ENCODE data around the gene FHOD1. TPM values are rescaled to one million over a fixed set of nuclear protein-coding genes. Genes with fewer than 3 reads are reported as not detected.

Gene FHOD1
- total RNA-seq, 5 donors from 2014 or later (not counting 1 experiment from before 2014, with no cell fraction given): 31.0 to 92.5 (median 66.2) TPM

GRCh38 chr16:67201411-67202345 lies 45.6 kb downstream of the FHOD1 start:
- Histone ChIP-seq H3K27ac (ENCODE audit: low read length) (no peak overlapping the region), H3K4me3 (ENCODE audit: control insufficient read depth in 1 of 2, extremely low read depth in 1 of 2, low read length in 1 of 2) (no peak overlapping the region), H3K27me3 (replicated peaks in 1 of 2; ENCODE audit: control insufficient read depth in 2 of 2, extremely low read depth in 1 of 2, insufficient read depth in 2 of 2, low read length in 1 of 2) (no peaks in the 10 kb centered on the region), H3K36me3 (ENCODE audit: control insufficient read depth in 2 of 2, extremely low read depth in 1 of 2, insufficient read depth in 1 of 2, low read length in 1 of 2) (peaks cover 30 to 50% of the 10 kb centered on the region in 2 donors), H3K9me3 (no peaks in the 10 kb centered on the region), H3K4me1 (ENCODE audit: control insufficient read depth in 1 of 2, extremely low read depth in 1 of 2, insufficient read depth in 2 of 2, low read length in 2 of 2) (peaks cover 0 to 8% of the 10 kb centered on the region in 2 experiments)
- DNase-seq: no peak
- Mint-ChIP-seq H3K36me3 (peaks cover 7% of the 10 kb centered on the region), H3K27ac (no peak overlapping the region), H3K9me3 (no peaks in the 10 kb centered on the region), H3K4me3 (no peak overlapping the region), H3K27me3 (no peaks in the 10 kb centered on the region), H3K4me1 (peaks cover 4 to 13% (median 7%) of the 10 kb centered on the region in 3 donors)
- 94% methylated on average over 20 of the region's 40 CpGs for WGBS (ENCODE audit: insufficient coverage)
- ChIA-PET CTCF (interaction anchor here (0.5 to 1.0 kb wide), 3 partner anchors 238 to 379 kb away, joined by 3 to 4 read pairs (median 3); no protein-coding TSS in a partner anchor), POLR2A (no interaction called here)
- ATAC-seq (replicated peaks in 1 of 4): no peak

DNA sequence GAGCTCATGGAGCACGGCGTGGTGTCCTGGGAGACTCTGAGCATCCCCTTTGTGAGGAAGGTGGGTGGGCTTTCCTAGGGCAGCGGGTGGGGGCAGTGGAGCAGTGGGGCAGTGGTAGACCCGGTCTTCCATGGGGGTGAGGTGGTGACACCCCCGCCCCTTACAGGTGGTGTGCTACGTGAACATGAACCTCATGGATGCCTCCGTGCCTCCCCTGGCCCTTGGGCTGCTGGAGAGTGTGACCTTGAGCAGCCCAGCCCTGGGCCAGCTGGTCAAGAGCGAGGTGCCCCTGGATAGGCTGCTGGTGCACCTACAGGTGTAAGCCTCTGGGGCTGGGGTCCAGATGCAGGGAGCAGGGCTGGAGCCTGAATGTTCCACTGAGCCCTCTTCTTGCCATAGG lies 46.8 kb downstream of the FHOD1 start:
- Histone ChIP-seq H3K27me3 (replicated peaks in 1 of 2; ENCODE audit: control insufficient read depth in 2 of 2, extremely low read depth in 1 of 2, insufficient read depth in 2 of 2, low read length in 1 of 2) (no peaks in the 10 kb centered on the region), H3K27ac (ENCODE audit: low read length) (no peak overlapping the region), H3K4me1 (ENCODE audit: control insufficient read depth in 1 of 2, extremely low read depth in 1 of 2, insufficient read depth in 2 of 2, low read length in 2 of 2) (peaks cover 0 to 15% of the 10 kb centered on the region in 2 experiments), H3K9me3 (no peaks in the 10 kb centered on the region), H3K36me3 (ENCODE audit: control insufficient read depth in 2 of 2, extremely low read depth in 1 of 2, insufficient read depth in 1 of 2, low read length in 1 of 2) (peaks cover 27 to 62% of the 10 kb centered on the region in 2 donors), H3K4me3 (ENCODE audit: control insufficient read depth in 1 of 2, extremely low read depth in 1 of 2, low read length in 1 of 2) (no peak overlapping the region)
- no peak overlapping the region for H3K27ac Mint-ChIP-seq
- ATAC-seq (replicated peaks in 1 of 4): no peak
- WGBS (ENCODE audit: insufficient coverage): 94% methylated on average over 8 of the region's 8 CpGs
- ChIA-PET CTCF (no interaction called here), POLR2A (no interaction called here)
- peaks cover 19% of the 10 kb centered on the region for H3K36me3 Mint-ChIP-seq
- peaks cover 13 to 18% (median 16%) of the 10 kb centered on the region in 3 donors for H3K4me1 Mint-ChIP-seq
- no peak for DNase-seq
- no peak overlapping the region for H3K4me3 Mint-ChIP-seq
- H3K27me3 Mint-ChIP-seq: no peaks in the 10 kb centered on the region
- no peaks in the 10 kb centered on the region for H3K9me3 Mint-ChIP-seq

- POLR2A ChIA-PET: no interaction called here
Measured at GRCh38 chr16:67199808-67200198, 47.5 kb downstream of the FHOD1 start.

DNA sequence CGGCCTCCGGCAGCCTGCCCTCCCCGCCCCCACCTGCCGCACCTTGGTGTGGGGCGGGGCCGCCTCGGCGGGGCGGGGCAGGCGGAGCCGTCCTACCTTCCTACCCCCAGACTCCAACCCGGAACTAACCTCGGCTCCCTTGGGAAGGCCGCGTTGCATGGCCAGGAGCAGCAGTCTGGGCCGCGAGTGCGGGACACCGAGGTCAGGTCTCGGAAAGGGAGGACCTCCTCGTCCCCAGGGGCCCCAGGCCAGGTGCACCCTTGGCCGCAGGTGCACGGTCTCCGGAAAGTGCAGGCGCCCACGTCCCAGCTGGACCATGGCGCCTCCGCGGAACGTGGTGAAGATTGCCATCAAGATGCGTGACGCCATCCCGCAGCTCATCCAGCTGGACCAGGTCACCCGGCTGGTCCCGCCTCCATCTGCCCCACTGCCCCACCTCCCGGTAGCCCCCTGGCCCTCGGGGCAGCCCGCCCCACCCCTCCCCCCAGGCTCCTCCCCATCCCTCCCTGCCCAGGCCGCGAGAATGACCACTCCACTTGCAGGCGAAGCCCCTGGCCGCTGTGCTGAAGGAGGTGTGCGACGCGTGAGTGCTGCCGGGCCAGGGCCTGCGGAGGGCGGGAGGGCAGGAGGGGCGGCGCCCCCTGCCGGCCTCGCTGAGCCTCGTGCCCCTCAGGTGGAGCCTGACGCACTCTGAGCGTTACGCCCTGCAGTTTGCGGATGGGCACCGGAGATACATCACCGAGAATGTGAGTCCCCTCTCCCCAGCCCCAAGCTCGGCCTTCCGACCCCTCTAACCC lies 48.1 kb downstream of the FHOD1 start, which contains the start of gene ELMO3:
TSS of gene ELMO3 (plus strand) at position 121 of the 797 bp plus-strand sequence. CDS start at position 317, 196 bp downstream.
- CTCF ChIA-PET: no interaction called here
- H3K4me1 ChIP-seq (ENCODE audit: control insufficient read depth in 1 of 2, extremely low read depth in 1 of 2, insufficient read depth in 2 of 2, low read length in 2 of 2): peaks cover 0 to 27% of the 10 kb centered on the region in 2 experiments
- peaks cover 20% of the 10 kb centered on the region for H3K36me3 Mint-ChIP-seq
- no peak within 1 kb of the TSS for H3K4me3 Mint-ChIP-seq
- no peak within 1 kb of the TSS for H3K4me3 ChIP-seq (ENCODE audit: control insufficient read depth in 1 of 2, extremely low read depth in 1 of 2, low read length in 1 of 2)
- H3K9me3 ChIP-seq: no peaks in the 10 kb centered on the region
- H3K27me3 Mint-ChIP-seq: no peaks in the 10 kb centered on the region
- peaks cover 17 to 29% (median 17%) of the 10 kb centered on the region in 3 donors for H3K4me1 Mint-ChIP-seq
- H3K9me3 Mint-ChIP-seq: no peaks in the 10 kb centered on the region
- POLR2A ChIA-PET: no interaction called here
- DNase-seq (no peak), ATAC-seq (replicated peaks in 1 of 4) (peak in 1 of 4 experiments; percentile 33)
- peaks cover 31 to 75% of the 10 kb centered on the region in 2 donors for H3K36me3 ChIP-seq (ENCODE audit: control insufficient read depth in 2 of 2, extremely low read depth in 1 of 2, insufficient read depth in 1 of 2, low read length in 1 of 2)
- H3K27ac Mint-ChIP-seq: peak within 1 kb of the TSS in 1 of 2 donors; percentile 31
- no peaks in the 10 kb centered on the region for H3K27me3 ChIP-seq (replicated peaks in 1 of 2; ENCODE audit: control insufficient read depth in 2 of 2, extremely low read depth in 1 of 2, insufficient read depth in 2 of 2, low read length in 1 of 2)
- 97% methylated on average over 33 of the region's 61 CpGs for WGBS (ENCODE audit: insufficient coverage)
- no peak within 1 kb of the TSS for H3K27ac ChIP-seq (ENCODE audit: low read length)

More at GRCh38 chr16:67199808-67200198, 47.5 kb downstream of the FHOD1 start:
- Mint-ChIP-seq H3K27me3 (no peaks in the 10 kb centered on the region), H3K4me1 (peaks cover 14 to 24% (median 16%) of the 10 kb centered on the region in 3 donors), H3K4me3 (no peak overlapping the region), H3K9me3 (no peaks in the 10 kb centered on the region), H3K27ac (no peak overlapping the region), H3K36me3 (peaks cover 20% of the 10 kb centered on the region)
- H3K9me3 ChIP-seq: no peaks in the 10 kb centered on the region
- no peaks in the 10 kb centered on the region for H3K27me3 ChIP-seq (replicated peaks in 1 of 2; ENCODE audit: control insufficient read depth in 2 of 2, extremely low read depth in 1 of 2, insufficient read depth in 2 of 2, low read length in 1 of 2)
- no peak for DNase-seq
- peaks cover 30 to 69% of the 10 kb centered on the region in 2 donors for H3K36me3 ChIP-seq (ENCODE audit: control insufficient read depth in 2 of 2, extremely low read depth in 1 of 2, insufficient read depth in 1 of 2, low read length in 1 of 2)
- CTCF ChIA-PET: no interaction called here
- H3K4me3 ChIP-seq (ENCODE audit: control insufficient read depth in 1 of 2, extremely low read depth in 1 of 2, low read length in 1 of 2): no peak overlapping the region
- 92% methylated on average over 20 of the region's 22 CpGs for WGBS (ENCODE audit: insufficient coverage)
- ATAC-seq (replicated peaks in 1 of 4): no peak
- H3K4me1 ChIP-seq (ENCODE audit: control insufficient read depth in 1 of 2, extremely low read depth in 1 of 2, insufficient read depth in 2 of 2, low read length in 2 of 2): peaks cover 0 to 21% of the 10 kb centered on the region in 2 experiments
- H3K27ac ChIP-seq (ENCODE audit: low read length): no peak overlapping the region

GRCh38 chr16:67198238-67198734 lies 49.0 kb downstream of the FHOD1 start:
- H3K4me1 Mint-ChIP-seq: peaks cover 26 to 38% (median 27%) of the 10 kb centered on the region in 3 donors
- ATAC-seq (replicated peaks in 1 of 4) (peak in 2 of 4 experiments; percentile 38 to 53), DNase-seq (peak in 2 of 35 experiments; percentile 28 to 30)
- H3K36me3 Mint-ChIP-seq: peaks cover 23% of the 10 kb centered on the region
- no peaks in the 10 kb centered on the region for H3K27me3 Mint-ChIP-seq
- H3K9me3 Mint-ChIP-seq: no peaks in the 10 kb centered on the region
- peak overlapping the region in 1 of 2 donors; percentile 31 for H3K27ac Mint-ChIP-seq
- Histone ChIP-seq H3K4me3 (ENCODE audit: control insufficient read depth in 1 of 2, extremely low read depth in 1 of 2, low read length in 1 of 2) (no peak overlapping the region), H3K27ac (ENCODE audit: low read length) (no peak overlapping the region), H3K4me1 (ENCODE audit: control insufficient read depth in 1 of 2, extremely low read depth in 1 of 2, insufficient read depth in 2 of 2, low read length in 2 of 2) (peaks cover 0 to 37% of the 10 kb centered on the region in 2 experiments), H3K36me3 (ENCODE audit: control insufficient read depth in 2 of 2, extremely low read depth in 1 of 2, insufficient read depth in 1 of 2, low read length in 1 of 2) (peaks cover 27 to 76% of the 10 kb centered on the region in 2 donors), H3K9me3 (no peaks in the 10 kb centered on the region), H3K27me3 (replicated peaks in 1 of 2; ENCODE audit: control insufficient read depth in 2 of 2, extremely low read depth in 1 of 2, insufficient read depth in 2 of 2, low read length in 1 of 2) (no peaks in the 10 kb centered on the region)
- ChIA-PET CTCF (interaction anchor here in 1 of 2 donors (0.9 to 1.2 kb wide), 2 partner anchors 20 to 41 kb away, joined by 3 to 4 read pairs; no protein-coding TSS in a partner anchor), POLR2A (no interaction called here)
- 93% methylated on average over 4 of the region's 12 CpGs for WGBS (ENCODE audit: insufficient coverage)
- H3K4me3 Mint-ChIP-seq: no peak overlapping the region

GRCh38 chr16:67197704-67198103 lies 49.6 kb downstream of the FHOD1 start:
- ChIA-PET CTCF (interaction anchor here in 1 of 2 donors (0.5 to 1.2 kb wide), 3 partner anchors 19 to 42 kb away, joined by 3 to 5 read pairs (median 4); no protein-coding TSS in a partner anchor), POLR2A (no interaction called here)
- Mint-ChIP-seq H3K36me3 (peaks cover 23% of the 10 kb centered on the region), H3K9me3 (no peaks in the 10 kb centered on the region), H3K27ac (no peak overlapping the region), H3K4me3 (no peak overlapping the region), H3K4me1 (peaks cover 29 to 44% (median 31%) of the 10 kb centered on the region in 3 donors), H3K27me3 (no peaks in the 10 kb centered on the region)
- Histone ChIP-seq H3K4me3 (ENCODE audit: control insufficient read depth in 1 of 2, extremely low read depth in 1 of 2, low read length in 1 of 2) (no peak overlapping the region), H3K36me3 (ENCODE audit: control insufficient read depth in 2 of 2, extremely low read depth in 1 of 2, insufficient read depth in 1 of 2, low read length in 1 of 2) (peaks cover 27 to 74% of the 10 kb centered on the region in 2 donors), H3K27me3 (replicated peaks in 1 of 2; ENCODE audit: control insufficient read depth in 2 of 2, extremely low read depth in 1 of 2, insufficient read depth in 2 of 2, low read length in 1 of 2) (no peaks in the 10 kb centered on the region), H3K9me3 (no peaks in the 10 kb centered on the region), H3K27ac (ENCODE audit: low read length) (no peak overlapping the region), H3K4me1 (ENCODE audit: control insufficient read depth in 1 of 2, extremely low read depth in 1 of 2, insufficient read depth in 2 of 2, low read length in 2 of 2) (peaks cover 0 to 42% of the 10 kb centered on the region in 2 experiments)
- ATAC-seq (replicated peaks in 1 of 4): no peak
- DNase-seq: no peak
- 79% methylated on average over 5 of the region's 6 CpGs for WGBS (ENCODE audit: insufficient coverage)
